Stimulated activated CD4-positive, alpha-beta T cell treated with anti-CD3 and anti-CD28 coated beads, TNF-alpha, amount 100 ng/mL, for 24 hours (primary cell): ENCODE results near the gene AMPH.
"Not testable (repeated sequence)": the region's sequence is repeated elsewhere in the genome, so short reads cannot be mapped to it uniquely, and the experiment has no call there.

Source experiments
- DNase-seq, 3 experiments: peaks; one replicate each; pipeline ENCODE4 v3.0.0-alpha.2; 2020; ENCODE audit warnings: low read depth in 3 of 3

The AMPH gene

GRCh38 chr7:38628630-38629385 is 2.4 kb downstream of the AMPH start:
- no peak for DNase-seq

- no peak for DNase-seq
Observed at GRCh38 chr7:38625866-38626265, 5.3 kb downstream of the AMPH start.

GRCh38 chr7:38615665-38616064 is 15.5 kb downstream of the AMPH start:
- DNase-seq = no peak

GRCh38 chr7:38607466-38607865 is 23.7 kb downstream of the AMPH start:
- DNase-seq = no peak

GRCh38 chr7:38600741-38601140 is 30.4 kb downstream of the AMPH start:
- no peak for DNase-seq

GRCh38 chr7:38594949-38595348 is 36.2 kb downstream of the AMPH start:
- DNase-seq = no peak

- no peak for DNase-seq
Observed at GRCh38 chr7:38592737-38593288, 38.4 kb downstream of the AMPH start.

- DNase-seq = no peak
Observed at GRCh38 chr7:38585572-38586354, 45.4 kb downstream of the AMPH start.

GRCh38 chr7:38584443-38585210 is 46.5 kb downstream of the AMPH start:
- no peak for DNase-seq

- no peak for DNase-seq
Observed at GRCh38 chr7:38580485-38580884, 50.7 kb downstream of the AMPH start.

GRCh38 chr7:38574086-38574485 is 57.1 kb downstream of the AMPH start:
- DNase-seq = no peak

- DNase-seq = not testable (repeated sequence)
Observed at GRCh38 chr7:38571620-38572019, 59.6 kb downstream of the AMPH start.

GRCh38 chr7:38568497-38568896 is 62.7 kb downstream of the AMPH start:
- no peak for DNase-seq

- no peak for DNase-seq
Observed at GRCh38 chr7:38565289-38565688, 65.9 kb downstream of the AMPH start.

GRCh38 chr7:38563741-38564140 is 67.4 kb downstream of the AMPH start:
- DNase-seq = no peak

GRCh38 chr7:38561166-38561565 is 70.0 kb downstream of the AMPH start:
- no peak for DNase-seq

- no peak for DNase-seq
Observed at GRCh38 chr7:38558761-38559345, 72.3 kb downstream of the AMPH start.

GRCh38 chr7:38554586-38554985 is 76.6 kb downstream of the AMPH start:
- no peak for DNase-seq

- DNase-seq = no peak
Observed at GRCh38 chr7:38550836-38551235, 80.3 kb downstream of the AMPH start.

- DNase-seq = no peak
Observed at GRCh38 chr7:38548605-38549004, 82.6 kb downstream of the AMPH start.

- DNase-seq = no peak
Observed at GRCh38 chr7:38546763-38547162, 84.4 kb downstream of the AMPH start.

GRCh38 chr7:38545977-38546376 is 85.2 kb downstream of the AMPH start:
- DNase-seq = no peak
